ENCODE measurements around the gene ISCA2. TPM values are rescaled to one million over a fixed set of nuclear protein-coding genes. Genes with fewer than 3 reads are reported as not detected.
"Not testable (repeated sequence)": the region's sequence is repeated elsewhere in the genome, so short reads cannot be mapped to it uniquely, and the experiment has no call there.

ISCA2 gene
- polyA plus RNA-seq, 1 donor (not counting 4 experiments of a cell fraction or from before 2014, with no cell fraction given): 33.0 TPM

GRCh38 chr14:74533576-74533975, 40.0 kb downstream of the ISCA2 start:
- H3K27me3 ChIP-seq (ENCODE audit: control insufficient read depth, extremely low read depth, insufficient read depth, low read length): no peaks in the 10 kb centered on the region
- no peak overlapping the region for H3K27ac ChIP-seq (ENCODE audit: control insufficient read depth, insufficient read depth, low read length)
- H3K4me3 ChIP-seq (ENCODE audit: control insufficient read depth in 2 of 3, extremely low read depth in 1 of 3, insufficient read depth in 2 of 3, low read depth in 1 of 3, low read length in 3 of 3): no peak overlapping the region
- H3K36me3 ChIP-seq (ENCODE audit: control insufficient read depth in 2 of 2, extremely low read depth in 1 of 2, insufficient read depth in 2 of 2, low read length in 2 of 2): peaks cover 17 to 31% of the 10 kb centered on the region in 2 experiments
- FAIRE-seq: no peak
- H4K20me1 ChIP-seq (ENCODE audit: control insufficient read depth, extremely low read depth, insufficient read depth, low read length): no peaks in the 10 kb centered on the region
- no peaks in the 10 kb centered on the region for H3K9me3 ChIP-seq (ENCODE audit: control insufficient read depth, low read depth, low read length)
- TF ChIP-seq CTCF (optimal IDR thresholded peaks at IDR 0.05 in 1 of 3, IDR thresholded peaks at IDR 0.05 in 1 of 3, conservative IDR thresholded peaks at IDR 0.05 in 1 of 3; ENCODE audit: extremely low read depth in 1 of 3, insufficient read depth in 2 of 3, low read length in 3 of 3): no peak
- no peak for TF ChIP-seq EZH2 (IDR thresholded peaks at IDR 0.05; ENCODE audit: low read length)
- peaks cover 9% of the 10 kb centered on the region for H3K4me1 ChIP-seq (ENCODE audit: control insufficient read depth, extremely low read depth, insufficient read depth, low read length)
- H3K9me1 ChIP-seq (ENCODE audit: control insufficient read depth, extremely low read depth, insufficient read depth, low read length): no peaks in the 10 kb centered on the region
- H3K4me2 ChIP-seq (ENCODE audit: control insufficient read depth, extremely low read depth, insufficient read depth, low read depth, low read length): no peak overlapping the region
- dilution Hi-C loops (cut with MboI; ENCODE audit: extremely low pct_ligation_motif_present, low sequenced_read_pairs): no loop called here
- H3K79me2 ChIP-seq (ENCODE audit: control insufficient read depth, insufficient read depth, low read length): no peaks in the 10 kb centered on the region
- no peak overlapping the region for H3K9ac ChIP-seq (ENCODE audit: control insufficient read depth, extremely low read depth, insufficient read depth, low read length)
- H2AFZ ChIP-seq (ENCODE audit: control insufficient read depth, low read length): no peak overlapping the region
- no peak for DNase-seq (ENCODE audit: low read depth, low spot score)

GRCh38 chr14:74535756-74536325, 42.3 kb downstream of the ISCA2 start:
- H3K79me2 ChIP-seq (ENCODE audit: control insufficient read depth, insufficient read depth, low read length): no peaks in the 10 kb centered on the region
- H3K9ac ChIP-seq (ENCODE audit: control insufficient read depth, extremely low read depth, insufficient read depth, low read length): no peak overlapping the region
- peaks cover 9% of the 10 kb centered on the region for H3K4me1 ChIP-seq (ENCODE audit: control insufficient read depth, extremely low read depth, insufficient read depth, low read length)
- DNase-seq (ENCODE audit: low read depth, low spot score) (no peak), FAIRE-seq (no peak)
- no peak overlapping the region for H2AFZ ChIP-seq (ENCODE audit: control insufficient read depth, low read length)
- no peaks in the 10 kb centered on the region for H4K20me1 ChIP-seq (ENCODE audit: control insufficient read depth, extremely low read depth, insufficient read depth, low read length)
- no peak overlapping the region for H3K27ac ChIP-seq (ENCODE audit: control insufficient read depth, insufficient read depth, low read length)
- H3K9me3 ChIP-seq (ENCODE audit: control insufficient read depth, low read depth, low read length): no peaks in the 10 kb centered on the region
- dilution Hi-C loops (cut with MboI; ENCODE audit: extremely low pct_ligation_motif_present, low sequenced_read_pairs): no loop called here
- no peaks in the 10 kb centered on the region for H3K27me3 ChIP-seq (ENCODE audit: control insufficient read depth, extremely low read depth, insufficient read depth, low read length)
- H3K4me2 ChIP-seq (ENCODE audit: control insufficient read depth, extremely low read depth, insufficient read depth, low read depth, low read length): no peak overlapping the region
- H3K9me1 ChIP-seq (ENCODE audit: control insufficient read depth, extremely low read depth, insufficient read depth, low read length): no peaks in the 10 kb centered on the region
- no peak for TF ChIP-seq EZH2 (IDR thresholded peaks at IDR 0.05; ENCODE audit: low read length)
- peaks cover 19 to 30% of the 10 kb centered on the region in 2 experiments for H3K36me3 ChIP-seq (ENCODE audit: control insufficient read depth in 2 of 2, extremely low read depth in 1 of 2, insufficient read depth in 2 of 2, low read length in 2 of 2)
- no peak overlapping the region for H3K4me3 ChIP-seq (ENCODE audit: control insufficient read depth in 2 of 3, extremely low read depth in 1 of 3, insufficient read depth in 2 of 3, low read depth in 1 of 3, low read length in 3 of 3)

- DNase-seq (ENCODE audit: low read depth, low spot score); H3K9me3 ChIP-seq (ENCODE audit: control insufficient read depth, low read depth, low read length); H3K79me2 ChIP-seq (ENCODE audit: control insufficient read depth, insufficient read depth, low read length); H3K27ac ChIP-seq (ENCODE audit: control insufficient read depth, insufficient read depth, low read length); H3K9ac ChIP-seq (ENCODE audit: control insufficient read depth, extremely low read depth, insufficient read depth, low read length); H3K4me3 ChIP-seq (ENCODE audit: control insufficient read depth in 2 of 3, extremely low read depth in 1 of 3, insufficient read depth in 2 of 3, low read depth in 1 of 3, low read length in 3 of 3); H4K20me1 ChIP-seq (ENCODE audit: control insufficient read depth, extremely low read depth, insufficient read depth, low read length); dilution Hi-C loops (cut with MboI; ENCODE audit: extremely low pct_ligation_motif_present, low sequenced_read_pairs); H3K4me2 ChIP-seq (ENCODE audit: control insufficient read depth, extremely low read depth, insufficient read depth, low read depth, low read length); H3K4me1 ChIP-seq (ENCODE audit: control insufficient read depth, extremely low read depth, insufficient read depth, low read length); H2AFZ ChIP-seq (ENCODE audit: control insufficient read depth, low read length); FAIRE-seq; H3K27me3 ChIP-seq (ENCODE audit: control insufficient read depth, extremely low read depth, insufficient read depth, low read length); H3K9me1 ChIP-seq (ENCODE audit: control insufficient read depth, extremely low read depth, insufficient read depth, low read length): not testable (repeated sequence)
- peaks cover 20 to 28% of the 10 kb centered on the region in 2 experiments for H3K36me3 ChIP-seq (ENCODE audit: control insufficient read depth in 2 of 2, extremely low read depth in 1 of 2, insufficient read depth in 2 of 2, low read length in 2 of 2)
Measured at GRCh38 chr14:74536336-74536735, 42.8 kb downstream of the ISCA2 start.

Measured in keratinocyte (primary cell).